PC-3 (cell line): ENCODE results near the gene PTBP1. TPM values are rescaled to one million over a fixed set of nuclear protein-coding genes. Genes with fewer than 3 reads are reported as not detected.

Source experiments
- ATAC-seq: fragments of 200-7000 bp; cut with Tn5 transposase; 2 replicates; pipeline ENCODE4 v1.9.1; 2020; ENCODE audit warnings: mild to moderate bottlenecking, moderate library complexity
- BruUV-seq: library from RNA; stranded (reverse); fragments of 400-500 nt; replicated peaks from 2 replicates; lab custom pipeline; 2021; lab: Mats Ljungman, UMichigan
- CTCF ChIA-PET: fragments of 300-600 bp; sonication (Branson Sonifier 250); formaldehyde crosslinking; loops from one replicate; lab custom pipeline; 2022; ENCODE audit warnings: antibody characterized with exemption; lab: Charles Lee
- POLR2A ChIA-PET: fragments of 300-600 bp; sonication (Branson Sonifier 250); formaldehyde crosslinking; loops from one replicate; lab custom pipeline; 2022; ENCODE audit warnings: antibody characterized with exemption; ENCODE audit not compliant: unreplicated experiment; lab: Charles Lee
- DNase-seq: peaks from one replicate; pipeline ENCODE4 v3.0.0-alpha.2; 2015
- H2AFZ ChIP-seq: fragments of 300-600 bp; sonication (generic); 2 replicates; pipeline ENCODE4 v1.6.0; 2016; ENCODE audit warnings: antibody characterized with exemption, low read length
- H3F3A ChIP-seq: fragments of 300-600 bp; sonication (generic); one replicate; pipeline ENCODE4 v1.6.0; 2017; ENCODE audit warnings: antibody characterized with exemption, low read length, control low read depth, mild to moderate bottlenecking; ENCODE audit not compliant: unreplicated experiment
- H3K27ac ChIP-seq: fragments of 300-600 bp; sonication (generic); 2 replicates; pipeline ENCODE4 v1.5.1; 2016; ENCODE audit warnings: mild to moderate bottlenecking, low read length
- H3K27me3 ChIP-seq: fragments of 300-600 bp; sonication (generic); 2 replicates; pipeline ENCODE4 v1.6.1; 2016; ENCODE audit warnings: low read length, mixed read lengths
- H3K36me3 ChIP-seq: fragments of 300-600 bp; sonication (generic); 2 replicates; pipeline ENCODE4 v1.6.1; 2016; ENCODE audit warnings: low read depth, mixed run types, low read length, mixed read lengths
- H3K4me1 ChIP-seq: fragments of 300-600 bp; sonication (generic); 2 replicates; pipeline ENCODE4 v1.5.1; 2016; ENCODE audit warnings: low read length; ENCODE audit not compliant: insufficient read depth
- H3K4me2 ChIP-seq: fragments of 300-600 bp; sonication (generic); 2 replicates; pipeline ENCODE4 v1.6.0; 2016; ENCODE audit warnings: low read length
- H3K4me3 ChIP-seq: fragments of 300-600 bp; sonication (generic); 2 replicates; pipeline ENCODE4 v1.5.1; 2016; ENCODE audit warnings: mild to moderate bottlenecking, low read length, mixed read lengths
- H3K79me2 ChIP-seq: fragments of 300-600 bp; sonication (generic); 2 replicates; pipeline ENCODE4 v1.6.1; 2017; ENCODE audit warnings: low read length, mixed read lengths
- H3K9ac ChIP-seq: fragments of 300-600 bp; sonication (generic); 2 replicates; pipeline ENCODE4 v1.6.0; 2016; ENCODE audit warnings: mild to moderate bottlenecking, low read length
- H3K9me2 ChIP-seq: fragments of 300-600 bp; sonication (generic); replicated peaks from 2 replicates; pipeline ENCODE4 v1.6.1; 2016; ENCODE audit warnings: mixed run types, low read length, mixed read lengths
- H3K9me3 ChIP-seq: fragments of 300-600 bp; sonication (generic); 2 replicates; pipeline ENCODE4 v1.6.1; 2016; ENCODE audit warnings: low read length, mixed read lengths
- H4K20me1 ChIP-seq: fragments of 300-600 bp; sonication (generic); 2 replicates; pipeline ENCODE4 v1.6.1; 2016; ENCODE audit warnings: low read length, mixed read lengths
- EZH2 ChIP-seq: fragments of 300-600 bp; sonication (generic); IDR thresholded peaks from one replicate; pipeline ENCODE4 v1.6.1; 2017; ENCODE audit warnings: antibody characterized with exemption, mild to moderate bottlenecking, low read length; ENCODE audit not compliant: unreplicated experiment
- EZH2phosphoT487 ChIP-seq: fragments of 300-600 bp; sonication (generic); IDR thresholded peaks from 2 replicates; pipeline ENCODE4 v1.6.1; 2018; ENCODE audit warnings: mild to moderate bottlenecking, antibody characterized with exemption, low read length, borderline replicate concordance
- intact Hi-C: fragments of 100-400 bp; cut with micrococcal nuclease; formaldehyde crosslinking; loops from 2 replicates; pipeline ENCODE4 v1.9.0; 2023
- total RNA-seq: library from RNA; depleted of rRNA; stranded (reverse); fragments of >200 nt; gene quantifications from 2 replicates; pipeline ENCODE4 v1.2.3, GENCODE V29; 2014
- TF ChIP-seq, protein P1 (sequence below): fragments of 300-600 bp; sonication (generic); conservative IDR thresholded peaks from 2 replicates; pipeline ENCODE4 v1.5.1; 2017; ENCODE audit warnings: antibody characterized with exemption, low read depth, mild to moderate bottlenecking, low read length

Gene PTBP1
- total RNA-seq, 1 experiment from 2014 or later, result 412 TPM

DNA sequence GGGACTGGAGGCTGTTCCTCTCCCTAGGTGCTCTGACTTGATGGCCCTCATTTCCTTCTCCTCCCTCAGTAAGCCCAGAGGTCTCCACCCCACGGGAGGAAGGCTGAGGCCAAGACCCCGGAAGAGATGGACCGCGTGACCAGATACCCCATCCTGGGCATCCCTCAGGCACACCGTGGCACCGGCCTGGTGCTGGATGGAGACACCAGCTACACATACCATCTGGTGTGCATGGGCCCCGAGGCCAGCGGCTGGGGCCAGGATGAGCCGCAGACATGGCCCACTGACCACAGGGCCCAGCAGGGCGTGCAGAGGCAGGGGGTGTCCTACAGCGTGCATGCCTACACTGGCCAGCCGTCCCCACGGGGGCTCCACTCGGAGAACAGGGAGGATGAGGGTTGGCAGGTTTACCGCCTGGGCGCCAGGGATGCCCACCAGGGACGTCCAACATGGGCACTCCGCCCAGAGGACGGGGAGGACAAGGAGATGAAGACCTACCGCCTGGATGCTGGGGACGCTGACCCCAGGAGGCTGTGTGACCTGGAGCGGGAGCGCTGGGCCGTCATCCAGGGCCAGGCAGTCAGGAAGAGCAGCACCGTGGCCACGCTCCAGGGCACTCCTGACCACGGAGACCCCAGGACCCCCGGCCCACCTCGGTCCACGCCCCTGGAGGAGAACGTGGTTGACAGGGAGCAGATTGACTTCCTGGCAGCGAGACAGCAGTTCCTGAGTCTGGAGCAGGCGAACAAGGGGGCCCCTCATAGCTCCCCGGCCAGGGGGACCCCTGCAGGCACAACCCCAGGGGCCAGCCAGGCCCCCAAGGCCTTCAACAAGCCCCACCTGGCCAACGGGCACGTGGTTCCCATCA is 40.2 kb upstream of the PTBP1 start:
- ChIA-PET POLR2A (no interaction called here), CTCF (no interaction called here)
- Histone ChIP-seq H3K4me1 (peaks cover 11% of the 10 kb centered on the region), H3K79me2 (peaks cover 61% of the 10 kb centered on the region), H3F3A (no peaks in the 10 kb centered on the region), H3K4me3 (no peak overlapping the region), H3K36me3 (peaks cover 38% of the 10 kb centered on the region), H3K9me2 (no peaks in the 10 kb centered on the region), H3K4me2 (no peak overlapping the region), H3K27ac (no peak overlapping the region), H4K20me1 (peaks cover 3% of the 10 kb centered on the region; the same call in 1 of the 2 replicates), H3K9ac (no peak overlapping the region), H2AFZ (no peak overlapping the region), H3K9me3 (no peaks in the 10 kb centered on the region), H3K27me3 (no peaks in the 10 kb centered on the region)
- DNase-seq (no peak), ATAC-seq (no peak)
- TF ChIP-seq, protein P1, sequence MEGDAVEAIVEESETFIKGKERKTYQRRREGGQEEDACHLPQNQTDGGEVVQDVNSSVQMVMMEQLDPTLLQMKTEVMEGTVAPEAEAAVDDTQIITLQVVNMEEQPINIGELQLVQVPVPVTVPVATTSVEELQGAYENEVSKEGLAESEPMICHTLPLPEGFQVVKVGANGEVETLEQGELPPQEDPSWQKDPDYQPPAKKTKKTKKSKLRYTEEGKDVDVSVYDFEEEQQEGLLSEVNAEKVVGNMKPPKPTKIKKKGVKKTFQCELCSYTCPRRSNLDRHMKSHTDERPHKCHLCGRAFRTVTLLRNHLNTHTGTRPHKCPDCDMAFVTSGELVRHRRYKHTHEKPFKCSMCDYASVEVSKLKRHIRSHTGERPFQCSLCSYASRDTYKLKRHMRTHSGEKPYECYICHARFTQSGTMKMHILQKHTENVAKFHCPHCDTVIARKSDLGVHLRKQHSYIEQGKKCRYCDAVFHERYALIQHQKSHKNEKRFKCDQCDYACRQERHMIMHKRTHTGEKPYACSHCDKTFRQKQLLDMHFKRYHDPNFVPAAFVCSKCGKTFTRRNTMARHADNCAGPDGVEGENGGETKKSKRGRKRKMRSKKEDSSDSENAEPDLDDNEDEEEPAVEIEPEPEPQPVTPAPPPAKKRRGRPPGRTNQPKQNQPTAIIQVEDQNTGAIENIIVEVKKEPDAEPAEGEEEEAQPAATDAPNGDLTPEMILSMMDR, result no peak
- TF ChIP-seq EZH2phosphoT487, result no peak
- TF ChIP-seq EZH2, result no peak
- no TSS peak for BruUV-seq
- intact Hi-C loops, result no loop called here

DNA sequence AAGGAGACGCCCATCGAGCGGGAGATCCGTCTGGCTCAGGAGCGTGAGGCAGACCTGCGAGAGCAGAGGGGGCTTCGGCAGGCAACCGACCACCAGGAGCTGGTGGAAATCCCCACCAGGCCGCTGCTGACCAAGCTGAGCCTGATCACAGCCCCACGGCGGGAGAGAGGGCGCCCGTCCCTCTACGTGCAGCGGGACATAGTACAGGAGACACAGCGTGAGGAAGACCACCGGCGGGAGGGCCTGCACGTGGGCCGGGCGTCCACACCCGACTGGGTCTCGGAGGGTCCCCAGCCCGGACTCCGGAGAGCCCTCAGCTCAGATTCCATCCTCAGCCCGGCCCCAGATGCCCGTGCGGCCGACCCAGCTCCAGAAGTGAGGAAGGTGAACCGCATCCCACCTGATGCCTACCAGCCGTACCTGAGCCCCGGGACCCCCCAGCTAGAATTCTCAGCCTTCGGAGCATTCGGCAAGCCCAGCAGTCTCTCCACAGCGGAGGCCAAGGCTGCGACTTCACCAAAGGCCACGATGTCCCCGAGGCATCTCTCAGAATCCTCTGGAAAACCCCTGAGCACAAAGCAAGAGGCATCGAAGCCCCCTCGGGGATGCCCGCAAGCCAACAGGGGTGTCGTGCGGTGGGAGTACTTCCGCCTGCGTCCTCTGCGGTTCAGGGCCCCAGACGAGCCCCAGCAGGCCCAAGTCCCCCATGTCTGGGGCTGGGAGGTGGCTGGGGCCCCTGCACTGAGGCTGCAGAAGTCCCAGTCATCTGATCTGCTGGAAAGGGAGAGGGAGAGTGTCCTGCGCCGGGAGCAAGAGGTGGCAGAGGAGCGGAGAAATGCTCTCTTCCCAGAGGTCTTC is 39.2 kb upstream of the PTBP1 start:
- no peak for DNase-seq
- ATAC-seq, result no peak
- no peaks in the 10 kb centered on the region for H3K9me3 ChIP-seq
- TF ChIP-seq EZH2, result no peak
- TF ChIP-seq, protein P1, result no peak
- no peak for TF ChIP-seq EZH2phosphoT487
- H3K4me3 ChIP-seq, result no peak overlapping the region
- H3K9me2 ChIP-seq, result no peaks in the 10 kb centered on the region
- no peaks in the 10 kb centered on the region for H3F3A ChIP-seq
- no peak overlapping the region for H3K4me2 ChIP-seq
- no peak overlapping the region for H3K9ac ChIP-seq
- peaks cover 3% of the 10 kb centered on the region; the same call in 1 of the 2 replicates for H4K20me1 ChIP-seq
- intact Hi-C loops, result no loop called here
- peaks cover 59% of the 10 kb centered on the region for H3K79me2 ChIP-seq
- ChIA-PET POLR2A (no interaction called here), CTCF (no interaction called here)
- no TSS peak for BruUV-seq
- H3K4me1 ChIP-seq, result peaks cover 8% of the 10 kb centered on the region
- peaks cover 38% of the 10 kb centered on the region for H3K36me3 ChIP-seq
- no peaks in the 10 kb centered on the region for H3K27me3 ChIP-seq
- no peak overlapping the region for H3K27ac ChIP-seq
- H2AFZ ChIP-seq, result no peak overlapping the region
